Occipital lobe (tissue), 2 donors: Measurements from ENCODE around the gene AP3B2. TPM values are rescaled to one million over a fixed set of nuclear protein-coding genes. Genes with fewer than 3 reads are reported as not detected.
"Not testable (repeated sequence)": the region's sequence is repeated elsewhere in the genome, so short reads cannot be mapped to it uniquely, and the experiment has no call there.

ENCODE experiments used
- DNase-seq: peaks from one replicate; lab custom pipeline; 2025; lab: John Stamatoyannopoulos, UW
- total RNA-seq: library from RNA; depleted of rRNA; stranded (reverse); fragments of >200 nt; gene quantifications from one replicate; pipeline ENCODE4 v1.2.3, GENCODE V29; 2014

Gene AP3B2, protein sequence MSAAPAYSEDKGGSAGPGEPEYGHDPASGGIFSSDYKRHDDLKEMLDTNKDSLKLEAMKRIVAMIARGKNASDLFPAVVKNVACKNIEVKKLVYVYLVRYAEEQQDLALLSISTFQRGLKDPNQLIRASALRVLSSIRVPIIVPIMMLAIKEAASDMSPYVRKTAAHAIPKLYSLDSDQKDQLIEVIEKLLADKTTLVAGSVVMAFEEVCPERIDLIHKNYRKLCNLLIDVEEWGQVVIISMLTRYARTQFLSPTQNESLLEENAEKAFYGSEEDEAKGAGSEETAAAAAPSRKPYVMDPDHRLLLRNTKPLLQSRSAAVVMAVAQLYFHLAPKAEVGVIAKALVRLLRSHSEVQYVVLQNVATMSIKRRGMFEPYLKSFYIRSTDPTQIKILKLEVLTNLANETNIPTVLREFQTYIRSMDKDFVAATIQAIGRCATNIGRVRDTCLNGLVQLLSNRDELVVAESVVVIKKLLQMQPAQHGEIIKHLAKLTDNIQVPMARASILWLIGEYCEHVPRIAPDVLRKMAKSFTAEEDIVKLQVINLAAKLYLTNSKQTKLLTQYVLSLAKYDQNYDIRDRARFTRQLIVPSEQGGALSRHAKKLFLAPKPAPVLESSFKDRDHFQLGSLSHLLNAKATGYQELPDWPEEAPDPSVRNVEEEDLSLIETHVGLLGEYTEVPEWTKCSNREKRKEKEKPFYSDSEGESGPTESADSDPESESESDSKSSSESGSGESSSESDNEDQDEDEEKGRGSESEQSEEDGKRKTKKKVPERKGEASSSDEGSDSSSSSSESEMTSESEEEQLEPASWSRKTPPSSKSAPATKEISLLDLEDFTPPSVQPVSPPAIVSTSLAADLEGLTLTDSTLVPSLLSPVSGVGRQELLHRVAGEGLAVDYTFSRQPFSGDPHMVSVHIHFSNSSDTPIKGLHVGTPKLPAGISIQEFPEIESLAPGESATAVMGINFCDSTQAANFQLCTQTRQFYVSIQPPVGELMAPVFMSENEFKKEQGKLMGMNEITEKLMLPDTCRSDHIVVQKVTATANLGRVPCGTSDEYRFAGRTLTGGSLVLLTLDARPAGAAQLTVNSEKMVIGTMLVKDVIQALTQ
- total RNA-seq: 52.9 TPM

- DNase-seq: peak; percentile 72
These were observed at the start of gene AP3B2 for GRCh38 chr15:82709421-82710207. TSS of gene AP3B2 (minus strand) at chr15:82709875. CDS start at chr15:82709706, 169 bp downstream.

DNA sequence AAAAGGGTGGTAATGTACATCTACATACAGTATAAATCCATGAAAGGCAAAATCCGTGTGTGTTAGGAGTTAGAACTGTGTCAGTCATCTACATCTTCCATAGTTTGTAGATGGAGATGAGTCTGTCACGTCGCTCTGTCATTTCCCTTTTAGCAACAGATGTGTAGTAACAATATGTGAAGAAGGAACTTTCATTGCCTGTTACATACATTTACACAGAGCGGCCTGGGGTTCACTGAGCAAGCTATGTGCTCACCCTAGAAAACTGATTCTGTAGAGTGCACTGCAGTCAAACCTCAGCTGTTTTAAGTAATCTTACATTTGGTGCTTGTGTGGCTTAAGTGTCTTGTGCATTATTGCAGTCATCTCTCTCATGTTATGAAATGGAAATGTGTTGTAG lies 41.6 kb upstream of the AP3B2 start:
- DNase-seq: no peak

DNA sequence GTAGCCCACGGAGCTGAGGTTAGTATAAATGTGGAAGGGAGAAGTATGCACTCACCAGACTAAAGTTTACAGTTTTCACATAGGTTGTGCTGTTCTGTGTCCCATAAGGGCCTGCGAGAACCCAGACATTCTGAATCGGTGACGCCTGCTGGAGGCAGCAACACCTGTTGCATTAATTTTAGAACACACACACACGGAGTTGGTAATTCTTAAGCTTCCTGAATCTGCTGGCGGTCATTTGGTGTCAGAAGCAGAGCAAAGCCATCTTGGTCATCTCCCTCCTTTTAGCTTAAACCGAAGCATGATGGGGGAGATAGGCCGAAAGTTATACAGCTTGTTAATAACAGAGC lies 41.1 kb upstream of the AP3B2 start:
- no peak for DNase-seq

- DNase-seq: peak; percentile 91
These were observed 40.5 kb upstream of the AP3B2 start for GRCh38 chr15:82749951-82750830.

DNA sequence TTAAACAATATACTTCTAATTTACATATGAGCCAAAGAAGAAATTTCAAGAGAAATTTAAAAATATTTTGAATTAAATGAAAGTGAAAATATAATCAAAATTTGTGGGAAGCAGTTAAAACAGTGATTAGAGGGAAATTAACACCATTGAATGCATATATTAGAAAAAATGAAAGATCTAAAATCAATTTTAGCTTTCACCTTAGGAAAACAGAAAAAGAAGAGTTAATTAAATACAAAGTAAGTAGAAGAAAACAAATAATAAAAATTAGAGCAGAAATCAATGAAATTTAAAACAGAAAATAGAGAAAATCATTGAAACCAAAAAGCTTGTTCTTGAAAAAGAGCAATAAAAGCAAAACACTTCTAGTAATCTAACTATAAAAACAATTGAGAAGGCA lies 38.6 kb upstream of the AP3B2 start:
- no peak for DNase-seq

DNA sequence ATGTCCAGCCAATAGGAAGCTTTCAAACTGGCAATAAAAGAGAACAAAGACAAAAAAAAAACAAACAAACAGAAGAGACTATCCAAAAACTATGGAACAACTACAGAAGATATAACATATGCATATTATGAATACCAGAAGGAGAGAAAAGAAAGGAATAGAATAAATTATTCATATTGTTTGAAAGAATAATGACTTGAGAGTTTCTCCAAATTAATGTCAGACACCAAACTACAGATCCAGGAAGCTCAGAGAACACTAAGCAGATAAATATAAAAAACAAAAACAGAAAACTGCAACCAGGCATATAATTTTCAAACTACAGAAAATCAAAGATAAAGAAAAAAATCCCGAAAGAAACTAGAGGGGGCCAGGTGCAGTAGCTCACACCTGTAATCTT lies 34.1 kb upstream of the AP3B2 start:
- DNase-seq: no peak

DNA sequence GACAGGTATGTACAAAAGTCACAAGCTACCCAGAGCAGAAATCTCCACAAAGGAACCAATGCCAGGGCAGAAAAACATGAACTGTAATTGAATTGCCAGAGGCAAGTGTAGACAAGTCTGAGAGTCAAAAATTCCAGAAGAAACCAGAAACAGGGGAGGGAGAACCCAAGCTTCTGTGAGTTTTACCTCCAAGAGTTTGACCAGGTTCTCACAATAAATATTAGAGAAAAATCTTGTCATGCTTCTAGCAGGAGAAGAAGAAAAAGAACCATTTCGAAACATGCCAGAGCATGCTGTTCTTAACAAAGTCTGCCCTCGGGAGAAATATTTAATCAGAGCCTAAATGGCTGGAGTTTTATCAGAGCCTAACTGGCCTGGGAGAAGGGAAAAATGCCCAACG lies 32.5 kb upstream of the AP3B2 start:
- no peak for DNase-seq

DNA sequence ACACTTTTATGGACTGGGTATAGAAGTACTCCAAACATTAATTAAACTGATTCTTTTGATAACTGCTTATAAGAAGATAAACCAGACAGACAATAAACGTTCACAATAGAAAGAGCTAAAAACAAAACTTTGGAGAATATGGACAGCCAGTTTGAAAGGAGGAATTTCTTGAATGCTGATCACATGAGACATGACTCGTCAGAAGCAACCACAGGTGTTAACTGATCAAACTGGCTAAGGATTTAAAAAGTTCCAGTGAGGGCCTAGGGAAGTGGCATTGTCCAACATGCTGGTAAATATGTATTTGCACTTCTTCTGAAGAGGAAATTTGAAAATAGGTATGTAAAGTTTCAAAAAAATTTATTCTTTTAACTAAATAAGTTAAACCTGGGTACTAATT lies 29.4 kb upstream of the AP3B2 start:
- no peak for DNase-seq

- DNase-seq: no peak
These were observed 28.3 kb upstream of the AP3B2 start for GRCh38 chr15:82737975-82738374.

DNA sequence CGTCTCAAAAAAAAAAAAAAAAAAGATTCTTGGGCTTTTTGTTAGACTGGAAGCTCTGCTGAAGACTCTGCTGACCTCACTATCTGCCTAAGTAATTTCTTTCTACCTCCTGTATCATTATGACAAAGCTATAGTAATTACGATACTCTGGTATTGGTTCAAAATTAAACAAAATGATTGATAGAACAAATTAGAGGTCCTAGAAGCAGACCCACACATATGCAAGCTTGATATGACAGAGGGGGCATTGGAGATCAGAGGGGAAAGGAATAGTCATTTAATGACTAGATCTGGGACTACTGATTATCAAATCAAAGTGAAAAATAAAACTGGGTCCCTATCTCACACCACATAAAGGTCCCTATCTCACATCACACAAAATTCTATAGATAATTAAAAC lies 21.9 kb upstream of the AP3B2 start:
- DNase-seq: no peak

DNA sequence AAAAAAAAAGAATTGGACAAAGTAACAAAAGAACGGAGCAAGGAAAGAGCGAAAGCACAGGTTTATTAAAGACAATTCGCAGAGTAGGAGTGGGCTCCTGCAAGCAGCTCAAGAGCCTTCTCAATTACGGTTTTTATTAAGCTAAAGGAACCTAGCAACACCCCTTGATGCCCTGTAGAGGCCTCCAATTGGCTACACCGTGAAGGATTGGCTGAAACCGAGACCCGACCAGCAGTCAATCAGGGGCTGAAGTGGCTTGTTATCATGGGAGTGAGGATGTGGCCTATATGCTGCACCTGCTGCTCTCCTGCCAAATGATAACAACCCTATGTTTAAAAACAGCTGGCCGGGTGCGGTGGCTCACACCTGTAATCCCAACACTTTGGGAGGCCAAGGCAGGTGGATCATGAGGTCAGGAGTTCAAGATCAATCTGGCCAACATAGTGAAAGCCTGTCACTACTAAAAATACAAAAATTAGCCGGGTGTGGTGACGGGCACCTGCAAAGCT lies 20.4 kb upstream of the AP3B2 start:
- no peak for DNase-seq

DNA sequence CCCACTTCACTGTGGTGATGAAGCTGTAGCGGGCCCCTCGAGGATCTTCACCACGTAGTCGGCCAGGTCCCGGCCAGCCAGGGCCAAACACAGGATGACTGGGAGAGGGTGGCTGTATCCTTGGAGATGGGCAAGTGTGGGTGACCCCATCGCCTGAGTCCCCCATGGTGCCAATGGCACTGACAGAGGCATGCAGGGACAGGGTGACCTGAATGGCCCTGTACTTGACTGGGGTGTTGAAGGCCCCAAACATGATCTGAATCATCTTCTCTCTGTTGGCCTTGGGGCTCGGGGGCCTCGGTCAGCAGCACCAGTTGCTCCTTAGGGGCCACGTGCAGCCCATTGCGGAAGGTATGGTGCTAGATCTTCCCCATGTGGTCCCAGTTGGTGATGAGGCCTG lies 17.1 kb upstream of the AP3B2 start:
- DNase-seq: no peak

GRCh38 chr15:82715003-82715402 lies 5.3 kb upstream of the AP3B2 start:
- no peak for DNase-seq

- no peak for DNase-seq
These were observed 4.3 kb upstream of the AP3B2 start for GRCh38 chr15:82714016-82714415.

- no peak for DNase-seq
These were observed 2.4 kb upstream of the AP3B2 start for GRCh38 chr15:82712036-82712435.

DNA sequence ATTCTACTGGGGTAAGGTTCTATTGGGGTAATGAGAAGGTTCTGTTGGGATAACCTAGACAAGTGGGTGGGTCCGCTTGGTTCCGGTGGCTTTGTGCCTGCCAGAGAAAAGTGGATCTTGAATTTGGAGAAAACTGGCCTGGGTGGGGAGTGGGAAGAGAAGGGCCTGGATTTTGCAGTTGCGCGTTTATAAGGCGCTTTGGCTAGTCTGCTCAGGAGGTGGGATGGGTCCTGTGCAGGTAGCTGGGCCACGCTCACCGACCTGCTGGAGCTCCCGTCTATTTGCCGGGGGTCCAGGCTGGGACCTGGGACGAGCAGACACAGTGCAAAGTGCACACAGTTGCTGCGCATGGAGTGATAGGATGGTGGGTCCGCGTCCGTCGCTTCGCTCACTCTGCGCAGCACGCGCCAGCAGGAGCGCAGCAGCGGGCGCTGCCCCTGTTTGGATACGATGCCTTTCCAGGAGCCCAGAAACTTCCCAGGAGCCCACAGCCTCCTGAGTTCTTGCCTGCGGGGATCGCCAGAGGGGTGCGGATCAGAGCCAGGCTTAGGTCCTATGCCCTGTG lies 1.3 kb upstream of the AP3B2 start:
- no peak for DNase-seq

DNA sequence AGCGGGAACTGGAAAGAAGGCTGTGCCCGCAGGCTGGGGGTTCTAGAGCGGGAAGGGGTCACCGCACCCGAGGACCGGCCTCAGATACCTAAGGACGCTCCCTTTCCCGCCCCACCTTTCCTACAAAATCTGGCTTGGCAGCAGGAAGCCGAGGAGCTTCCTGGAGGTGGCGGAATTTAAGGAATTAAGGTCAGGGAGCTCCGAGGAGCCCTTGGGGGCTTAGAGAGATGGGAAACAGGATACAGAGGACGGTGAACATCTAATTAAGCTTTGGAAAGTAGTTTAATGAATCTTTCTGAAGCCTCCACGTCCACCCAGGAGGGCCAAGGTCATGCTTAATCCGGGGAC lies 507 bp upstream of the AP3B2 start:
- DNase-seq: no peak

- no peak for DNase-seq
These were observed 624 bp downstream of the AP3B2 start for GRCh38 chr15:82709081-82709420.

GRCh38 chr15:82705856-82706255 lies 3.8 kb downstream of the AP3B2 start:
- DNase-seq: not testable (repeated sequence)

- DNase-seq: no peak
These were observed 9.9 kb downstream of the AP3B2 start for GRCh38 chr15:82699726-82700125.
